Adrenal gland (tissue), 19 donors: Measurements from ENCODE around the gene ESRRB. TPM values are rescaled to one million over a fixed set of nuclear protein-coding genes. Genes with fewer than 3 reads are reported as not detected.

Experiments
- DNase-seq, 7 donors: peaks; one replicate each; pipeline ENCODE4 v3.0.0-alpha.2; 2019 to 2020
- H3K27ac ChIP-seq, 5 donors: fragments of 200-600 bp; sonication (generic) in 4 of 5; 1 replicate in 3 of 5; 2 replicates in 2 of 5; pipeline versions ENCODE4 v1.5.1 to v1.8.0; 2016 to 2020; ENCODE audit warnings: mild to moderate bottlenecking in 1 of 5
- H3K27me3 ChIP-seq: fragments of 200-600 bp; 2 replicates; pipeline ENCODE4 v1.8.0; 2021
- H3K36me3 ChIP-seq, 2 donors: fragments of 200-600 bp; replicated peaks in 1 of 2; 1 replicate in 1 of 2; 2 replicates in 1 of 2; pipeline versions ENCODE4 v1.5.1 to v1.8.0; 2018 to 2022
- H3K4me1 ChIP-seq, 2 donors: fragments of 200-600 bp; replicated peaks in 1 of 2; 1 replicate in 1 of 2; 2 replicates in 1 of 2; pipeline versions ENCODE4 v1.5.1 to v1.8.0; 2018 to 2021
- H3K4me3 ChIP-seq, 4 donors: fragments of 200-600 bp; sonication (generic) in 3 of 4; one replicate each; pipeline ENCODE4 v1.5.1; 2016 to 2018
- H3K9me3 ChIP-seq, 3 donors: fragments of 200-600 bp; sonication (generic) in 1 of 3; replicated peaks in 1 of 3; 1 replicate in 2 of 3; 2 replicates in 1 of 3; pipeline versions ENCODE4 v1.5.1 to v1.8.0; 2016 to 2021
- POLR2A ChIP-seq, 2 donors: fragments of 450-650 bp; IDR thresholded peaks; one replicate each; pipeline ENCODE4 v1.6.1; 2017; ENCODE audit warnings: antibody characterized with exemption in 2 of 2, mild to moderate bottlenecking in 2 of 2, moderate library complexity in 1 of 2
- WGBS, 4 donors: extraction: QIAGEN DNeasy Blood & Tissue Kit in 2 of 4; methylation state at CpG; one replicate each; pipeline versions ENCODE4 v1.1.5 to v1.1.7; 2013 to 2017; 5-methylcytosine and 5-hydroxymethylcytosine counted together
- intact Hi-C, 2 donors: fragments of 100-400 bp; cut with DNase I; formaldehyde crosslinking; loops; one replicate each; pipeline versions ENCODE4 v1.14.1 to v1.15.0; 2022 to 2023
- long read RNA-seq, 10 donors: library from polyadenylated mRNA in 3 of 10; unstranded in 2 of 10; stranded (forward) in 1 of 10; transcript quantifications; one replicate each; pipeline ENCODE4 v2.0.0 and lab custom pipeline, GENCODE V29; 2021 to 2026
- polyA plus RNA-seq, 3 donors: library from polyadenylated mRNA; stranded (reverse); fragments of 200-250 nt in 2 of 3; fragments of 350-450 nt in 1 of 3; fragmentation: Illumina TruSeq in 1 of 3; extraction: RNeasy Lipid Tissue Mini Kit (QIAGEN cat#74804) in 1 of 3; gene quantifications; one replicate each; pipeline ENCODE4 v1.2.3, GENCODE V29; 2013 to 2014
- total RNA-seq, 9 donors: library from RNA; depleted of rRNA in 4 of 9; stranded (reverse); fragments of >200 nt in 4 of 9; fragments of 120-200 nt in 1 of 9; fragmentation: NEBNext Ultra II Directional in 1 of 9; extraction: Animal tissue kit (Norgen Biotek cat#: 25700) in 1 of 9; gene quantifications; one replicate each; pipeline versions ENCODE4 v1.1.0 to v1.2.4, GENCODE V29; 2013 to 2023
- TF ChIP-seq, protein P1 (sequence below), 6 experiments: fragments of 450-650 bp in 4 of 6; fragments of 200-600 bp in 2 of 6; sonication (generic) in 1 of 6; IDR thresholded peaks; 1 replicate in 5 of 6; 2 replicates in 1 of 6; pipeline versions ENCODE4 v1.5.1 to v1.8.0; 2016 to 2021; ENCODE audit warnings: antibody characterized with exemption in 6 of 6, mild to moderate bottlenecking in 2 of 6, moderate library complexity in 1 of 6
- donor health status: healthy with polysubstance abuse.
- donor health status: Bipolar disorder and iron deficiency.
- donor health status: DM: yes; HTN: yes; CAD: no.
- donor health status: DM: no; HTN: no; CAD: no.
- donor health status: DM: no; HTN: no; CAD: no.
- donor health status: DM: yes; HTN: yes; CAD: no.

ESRRB gene
- total RNA-seq (under 1 TPM in 6 of 9 donors, not detected in 3; 0.06 to 0.55 (median 0.27) TPM), polyA plus RNA-seq (under 1 TPM in 1 of 3 donors, not detected in 2; 0.20 TPM)
- long read RNA-seq, donor 1 = 0 reads
- long read RNA-seq, donor 2 = 0 reads
- long read RNA-seq, donor 3 = 0 reads
- long read RNA-seq, donor 4 = 0 reads
- long read RNA-seq, donor 5 = 0 reads
- long read RNA-seq, donor 6 = 0 reads
- long read RNA-seq, donor 7 = 0 reads
- long read RNA-seq, donor 8 = 0 reads
- long read RNA-seq, donor 9 = 0 reads
- long read RNA-seq, donor 10 = 0 reads

DNA sequence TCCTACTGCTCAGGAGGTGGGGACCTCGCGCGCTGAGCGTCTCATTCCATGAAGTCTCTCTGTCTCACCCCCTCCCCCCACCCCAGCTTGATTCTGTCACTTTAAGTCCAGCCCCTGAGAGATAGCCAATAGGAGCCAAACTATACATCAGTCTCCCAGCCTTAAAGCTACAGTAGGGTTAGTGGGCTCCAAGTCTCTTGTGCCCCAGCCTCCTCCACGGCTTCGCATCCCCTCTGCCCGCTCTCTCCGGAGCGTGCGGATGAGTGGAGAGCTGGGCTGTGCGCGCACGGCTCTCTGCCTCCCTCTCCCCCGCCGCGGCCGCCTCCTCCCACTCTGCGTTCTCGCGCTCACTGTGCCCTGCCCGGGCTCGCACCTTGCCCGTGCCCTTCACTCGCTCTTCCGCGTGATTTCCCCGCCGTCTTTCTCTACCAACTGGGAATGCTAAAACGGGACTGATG lies at the start of gene ESRRB:
Gene ESRRB (plus strand): TSS at position 191 of the 458 bp plus-strand sequence. CDS start 265 bp downstream, at position 456.
- TF ChIP-seq, protein P1, sequence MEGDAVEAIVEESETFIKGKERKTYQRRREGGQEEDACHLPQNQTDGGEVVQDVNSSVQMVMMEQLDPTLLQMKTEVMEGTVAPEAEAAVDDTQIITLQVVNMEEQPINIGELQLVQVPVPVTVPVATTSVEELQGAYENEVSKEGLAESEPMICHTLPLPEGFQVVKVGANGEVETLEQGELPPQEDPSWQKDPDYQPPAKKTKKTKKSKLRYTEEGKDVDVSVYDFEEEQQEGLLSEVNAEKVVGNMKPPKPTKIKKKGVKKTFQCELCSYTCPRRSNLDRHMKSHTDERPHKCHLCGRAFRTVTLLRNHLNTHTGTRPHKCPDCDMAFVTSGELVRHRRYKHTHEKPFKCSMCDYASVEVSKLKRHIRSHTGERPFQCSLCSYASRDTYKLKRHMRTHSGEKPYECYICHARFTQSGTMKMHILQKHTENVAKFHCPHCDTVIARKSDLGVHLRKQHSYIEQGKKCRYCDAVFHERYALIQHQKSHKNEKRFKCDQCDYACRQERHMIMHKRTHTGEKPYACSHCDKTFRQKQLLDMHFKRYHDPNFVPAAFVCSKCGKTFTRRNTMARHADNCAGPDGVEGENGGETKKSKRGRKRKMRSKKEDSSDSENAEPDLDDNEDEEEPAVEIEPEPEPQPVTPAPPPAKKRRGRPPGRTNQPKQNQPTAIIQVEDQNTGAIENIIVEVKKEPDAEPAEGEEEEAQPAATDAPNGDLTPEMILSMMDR (IDR thresholded peaks at IDR 0.05) = no peak
- no peak for TF ChIP-seq POLR2A (IDR thresholded peaks at IDR 0.05)

DNA sequence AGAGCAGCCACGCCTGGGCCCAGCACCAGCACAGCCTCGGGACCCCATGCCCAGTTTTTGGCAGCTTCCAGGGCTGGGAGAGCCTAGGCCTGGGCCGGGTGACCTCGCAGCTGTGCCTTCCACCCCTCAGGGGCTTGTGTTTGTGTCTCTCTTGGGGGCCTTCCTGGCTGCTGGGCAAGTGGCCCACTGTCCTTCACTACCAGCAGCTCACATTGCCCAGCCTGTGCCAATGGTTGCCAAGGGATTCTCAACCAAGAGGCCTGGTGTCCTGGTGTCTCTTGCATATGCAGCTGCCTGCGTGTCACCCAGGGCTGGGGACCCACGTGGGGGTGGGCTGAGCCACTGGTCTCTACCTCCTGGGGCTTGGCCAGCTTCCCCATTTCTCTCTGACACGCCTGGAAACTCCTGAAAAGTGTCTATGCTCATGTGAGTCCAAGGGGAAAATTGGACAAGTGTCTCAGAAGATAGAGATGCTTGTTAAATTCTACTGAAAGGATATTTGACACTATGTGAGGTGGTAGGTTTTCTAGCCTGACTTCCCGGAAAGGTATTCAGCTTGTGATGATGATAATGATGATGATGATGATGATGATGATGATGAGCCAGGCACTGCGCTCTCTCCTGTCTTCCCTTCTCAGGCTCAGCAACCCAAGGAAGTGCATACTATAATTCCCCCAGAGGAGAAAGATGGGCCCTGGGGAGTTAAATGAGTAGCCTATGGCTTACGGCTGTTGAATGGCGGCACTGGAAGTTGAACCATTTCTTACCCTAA lies 48.8 kb upstream of the ESRRB start:
- intact Hi-C loops = no loop called here
- no peak overlapping the region for H3K4me3 ChIP-seq
- H3K9me3 ChIP-seq = no peaks in the 10 kb centered on the region
- 83 to 90% (median 87%) methylated on average over 7 to 11 of the region's 11 CpGs for WGBS, 4 donors
- no peaks in the 10 kb centered on the region for H3K36me3 ChIP-seq
- peaks cover 19% of the 10 kb centered on the region for H3K27me3 ChIP-seq
- H3K27ac ChIP-seq = no peak overlapping the region
- no peaks in the 10 kb centered on the region for H3K4me1 ChIP-seq
- no peak for DNase-seq
- TF ChIP-seq, protein P1 (IDR thresholded peaks at IDR 0.05) = no peak
- TF ChIP-seq POLR2A (IDR thresholded peaks at IDR 0.05) = no peak

More for the DNA sequence above, at the start of gene ESRRB:
- H3K4me3 ChIP-seq = peak within 1 kb of the TSS in 1 of 4 donors; percentile 39
- no peak for DNase-seq
- H3K27ac ChIP-seq = no peak within 1 kb of the TSS
- peaks cover 0 to 3% of the 10 kb centered on the region in 2 donors for H3K4me1 ChIP-seq
- intact Hi-C loops = no loop called here
- no peaks in the 10 kb centered on the region for H3K36me3 ChIP-seq
- H3K9me3 ChIP-seq = no peaks in the 10 kb centered on the region
- 1 to 2% (median 1%) methylated on average over 17 to 29 of the region's 29 CpGs for WGBS, 4 donors
- peaks cover 29% of the 10 kb centered on the region for H3K27me3 ChIP-seq

DNA sequence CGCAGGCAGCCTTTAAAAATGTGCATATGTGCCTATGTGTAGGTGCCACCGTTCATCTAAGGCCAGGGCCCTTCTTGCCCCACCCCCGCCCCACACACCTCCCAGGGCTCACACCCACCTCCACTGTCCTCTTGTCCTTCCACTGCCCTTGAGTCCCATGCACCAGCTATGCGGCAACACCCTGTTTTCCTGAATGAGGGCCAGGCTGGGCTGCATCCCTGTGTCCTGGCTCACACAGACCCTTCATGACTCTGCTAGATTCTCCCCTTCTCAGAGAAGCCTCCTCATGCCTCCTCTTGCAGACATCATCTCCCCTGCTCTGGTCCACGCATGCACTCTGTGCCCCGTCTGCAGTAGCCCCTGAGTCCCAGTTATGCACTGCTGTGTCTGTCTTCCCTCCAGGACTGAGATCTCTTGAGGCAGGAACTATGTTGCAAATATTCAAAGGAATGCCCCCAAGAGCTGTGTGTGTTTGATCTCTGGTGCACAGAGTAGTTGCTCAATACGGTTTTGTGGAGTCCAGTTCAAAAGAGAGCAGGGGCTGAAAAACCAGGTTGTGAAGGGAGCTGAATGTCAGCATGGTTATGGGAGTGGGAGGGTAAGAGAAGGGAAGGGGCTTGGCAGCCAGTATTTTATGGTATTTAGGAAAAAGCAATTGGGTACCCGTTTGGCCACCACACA lies 47.3 kb upstream of the ESRRB start:
- intact Hi-C loops = no loop called here
- Histone ChIP-seq H3K27me3 (peaks cover 19% of the 10 kb centered on the region), H3K4me3 (no peak overlapping the region), H3K4me1 (no peaks in the 10 kb centered on the region), H3K27ac (no peak overlapping the region), H3K36me3 (no peaks in the 10 kb centered on the region), H3K9me3 (no peaks in the 10 kb centered on the region)
- WGBS, 4 donors = 61 to 73% (median 66%) methylated on average over 7 to 8 of the region's 8 CpGs
- no peak for DNase-seq
- no peak for TF ChIP-seq POLR2A (IDR thresholded peaks at IDR 0.05)
- TF ChIP-seq, protein P1 (IDR thresholded peaks at IDR 0.05) = no peak
